ENCODE data around the gene RALGPS1.
A peak's percentile ranks its signal among the peaks of the same experiment; 100 is the strongest.

RALGPS1 gene

DNA sequence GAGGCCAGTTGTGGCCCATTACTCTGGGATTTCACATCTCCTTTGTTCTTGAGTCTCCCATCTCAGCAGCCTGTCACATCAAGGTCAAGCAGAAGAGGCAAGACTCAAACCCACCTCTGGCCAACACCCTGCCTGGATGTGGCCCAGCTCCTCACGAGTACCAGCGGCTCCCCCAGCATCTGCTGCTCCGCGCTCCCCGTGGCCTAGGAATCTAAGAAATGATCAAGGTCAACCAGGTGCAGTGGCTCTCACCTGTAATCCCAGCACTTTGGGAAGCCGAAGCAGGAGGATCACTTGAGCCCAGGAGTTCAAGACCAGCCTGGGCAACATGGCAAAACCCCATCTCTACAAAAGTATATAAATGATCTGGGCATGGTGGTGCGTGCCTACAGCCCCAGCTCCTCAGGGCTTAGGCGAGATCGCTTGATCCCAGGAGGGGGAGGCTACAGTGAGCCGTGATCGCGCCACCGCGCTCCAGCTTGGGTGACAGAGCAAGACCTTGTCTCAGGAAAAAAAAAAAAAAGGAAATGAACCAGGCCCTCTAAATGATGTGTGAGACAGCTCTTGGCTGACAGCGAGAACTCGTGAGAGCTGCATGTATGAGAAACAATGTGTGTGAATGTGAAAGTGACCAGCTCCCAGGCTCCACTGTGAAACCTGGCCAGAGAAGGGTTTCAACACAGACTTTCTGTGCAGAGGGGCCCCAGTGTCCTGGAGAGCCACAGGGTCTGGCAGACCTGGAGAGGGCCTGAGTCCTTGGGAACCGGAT is 269.4 kb downstream of the RALGPS1 start:
- no peaks in the 10 kb centered on the region for H3K36me3 ChIP-seq (ENCODE audit: control insufficient read depth in 2 of 2, insufficient read depth in 1 of 2, low read length in 2 of 2)
- no peaks in the 10 kb centered on the region for H3K9me3 ChIP-seq (ENCODE audit: control insufficient read depth, insufficient read depth, low read depth, low read length)
- peaks cover 2% of the 10 kb centered on the region; the same call in 1 of the 2 replicates for H3K4me1 ChIP-seq (ENCODE audit: control insufficient read depth, insufficient read depth, low read length)
- H3K4me3 ChIP-seq (ENCODE audit: low read depth, low read length), result no peak overlapping the region
- no peak overlapping the region for H3K27ac ChIP-seq (ENCODE audit: extremely low read depth, low read depth, low read length)
- TF ChIP-seq ZNF76 (tag by site-specific recombination; IDR thresholded peaks at IDR 0.05; ENCODE audit: borderline replicate concordance, low read depth) (no peak), ZNF473 (tag by site-specific recombination; IDR thresholded peaks at IDR 0.05) (no peak)
- CTCF ChIA-PET, result interaction anchor here (0.7 kb wide), 1 partner anchor 37 kb away, joined by 3 read pairs; no protein-coding TSS in a partner anchor
- POLR2A ChIA-PET, result interaction anchor here (0.6 kb wide), 2 partner anchors 19 to 219 kb away, joined by 3 to 8 read pairs; no protein-coding TSS in a partner anchor

- Histone ChIP-seq H3K27ac (ENCODE audit: extremely low read depth, low read depth, low read length) (no peak overlapping the region), H3K36me3 (ENCODE audit: control insufficient read depth in 2 of 2, insufficient read depth in 1 of 2, low read length in 2 of 2) (no peaks in the 10 kb centered on the region), H3K9me3 (ENCODE audit: control insufficient read depth, insufficient read depth, low read depth, low read length) (no peaks in the 10 kb centered on the region), H3K4me3 (ENCODE audit: low read depth, low read length) (no peak overlapping the region), H3K4me1 (ENCODE audit: control insufficient read depth, insufficient read depth, low read length) (peaks cover 2% of the 10 kb centered on the region; the same call in 1 of the 2 replicates)
- ChIA-PET CTCF (no interaction called here), POLR2A (interaction anchor here (0.6 kb wide), 2 partner anchors 20 to 218 kb away, joined by 3 to 8 read pairs; no protein-coding TSS in a partner anchor)
- no peak for TF ChIP-seq TSHZ1 (tag by site-specific recombination; IDR thresholded peaks at IDR 0.05; ENCODE audit: borderline replicate concordance)
These were observed 270.1 kb downstream of the RALGPS1 start for GRCh38 chr9:127184641-127185040.

DNA sequence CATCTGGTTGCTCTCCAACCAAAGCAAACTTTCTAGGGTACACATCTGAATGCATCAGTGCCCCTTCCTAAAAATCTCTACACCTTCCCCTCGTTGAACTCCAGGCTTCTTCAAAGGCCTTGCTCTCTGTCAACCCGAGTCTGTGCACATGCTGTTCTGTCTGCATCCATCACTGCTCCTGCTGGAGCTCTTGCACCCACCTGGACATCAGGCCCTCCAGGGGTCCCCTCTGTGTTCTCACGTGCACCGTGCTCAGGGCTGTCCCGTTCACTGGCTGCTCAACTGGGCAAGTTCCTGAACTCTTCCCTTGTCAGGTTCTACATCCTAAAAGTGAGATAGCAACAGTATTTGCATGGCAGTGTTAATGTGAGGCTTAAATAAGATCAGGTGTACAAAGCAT is 270.6 kb downstream of the RALGPS1 start:
- TF ChIP-seq ZNF211 (tag by site-specific recombination; IDR thresholded peaks at IDR 0.05; ENCODE audit: low read depth), result no peak
- CTCF ChIA-PET, result no interaction called here

GRCh38 chr9:127185931-127186781 is 271.6 kb downstream of the RALGPS1 start:
- POLR2A ChIA-PET, result no interaction called here
- no peak overlapping the region for H3K27ac ChIP-seq (ENCODE audit: extremely low read depth, low read depth, low read length)
- CTCF ChIA-PET, result no interaction called here

More for the DNA sequence above, 270.6 kb downstream of the RALGPS1 start:
- peaks cover 2% of the 10 kb centered on the region; the same call in 1 of the 2 replicates for H3K4me1 ChIP-seq (ENCODE audit: control insufficient read depth, insufficient read depth, low read length)
- H3K27ac ChIP-seq (ENCODE audit: extremely low read depth, low read depth, low read length), result no peak overlapping the region
- H3K36me3 ChIP-seq (ENCODE audit: control insufficient read depth in 2 of 2, insufficient read depth in 1 of 2, low read length in 2 of 2), result no peaks in the 10 kb centered on the region
- H3K9me3 ChIP-seq (ENCODE audit: control insufficient read depth, insufficient read depth, low read depth, low read length), result no peaks in the 10 kb centered on the region
- H3K4me3 ChIP-seq (ENCODE audit: low read depth, low read length), result no peak overlapping the region
- POLR2A ChIA-PET, result no interaction called here

DNA sequence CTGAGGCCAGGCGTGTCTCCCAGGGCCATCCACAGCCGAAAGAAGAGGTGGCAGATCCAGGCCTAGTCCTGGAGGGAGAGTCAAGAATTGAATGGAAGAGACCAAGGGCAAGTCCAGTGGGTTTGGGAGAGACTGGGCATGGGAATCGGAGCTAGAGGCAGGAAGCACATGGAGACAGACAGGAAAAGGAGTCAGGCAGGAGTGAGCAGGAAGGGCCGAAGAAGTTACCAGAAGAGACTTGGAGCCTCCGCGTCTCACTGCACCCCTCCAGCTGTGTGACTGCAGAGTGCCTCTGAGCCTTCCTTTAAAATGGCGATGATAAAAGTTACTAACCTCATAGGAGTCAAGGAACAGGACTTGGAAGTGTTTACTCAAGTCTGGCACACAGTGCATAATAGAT is 272.2 kb downstream of the RALGPS1 start:
- Histone ChIP-seq H3K9me3 (ENCODE audit: control insufficient read depth, insufficient read depth, low read depth, low read length) (no peaks in the 10 kb centered on the region), H3K4me3 (ENCODE audit: low read depth, low read length) (no peak overlapping the region), H3K4me1 (ENCODE audit: control insufficient read depth, insufficient read depth, low read length) (peaks cover 2% of the 10 kb centered on the region; the same call in 1 of the 2 replicates), H3K36me3 (ENCODE audit: control insufficient read depth in 2 of 2, insufficient read depth in 1 of 2, low read length in 2 of 2) (no peaks in the 10 kb centered on the region), H3K27ac (ENCODE audit: extremely low read depth, low read depth, low read length) (no peak overlapping the region)
- TF ChIP-seq, protein P1, sequence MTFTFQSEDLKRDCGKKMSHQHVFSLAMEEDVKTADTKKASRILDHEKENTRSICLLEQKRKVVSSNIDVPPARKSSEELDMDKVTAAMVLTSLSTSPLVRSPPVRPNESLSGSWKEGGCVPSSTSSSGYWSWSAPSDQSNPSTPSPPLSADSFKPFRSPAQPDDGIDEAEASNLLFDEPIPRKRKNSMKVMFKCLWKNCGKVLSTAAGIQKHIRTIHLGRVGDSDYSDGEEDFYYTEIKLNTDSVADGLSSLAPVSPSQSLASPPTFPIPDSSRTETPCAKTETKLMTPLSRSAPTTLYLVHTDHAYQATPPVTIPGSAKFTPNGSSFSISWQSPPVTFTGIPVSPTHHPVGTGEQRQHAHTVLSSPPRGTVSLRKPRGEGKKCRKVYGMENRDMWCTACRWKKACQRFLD (tag by site-specific recombination; IDR thresholded peaks at IDR 0.05), result no peak
- TF ChIP-seq RBAK (tag by site-specific recombination; IDR thresholded peaks at IDR 0.05) (no peak), ZNF610 (tag by site-specific recombination; IDR thresholded peaks at IDR 0.05; ENCODE audit: borderline replicate concordance) (no peak), ZNF555 (tag by site-specific recombination; conservative IDR thresholded peaks at IDR 0.05) (no peak), TCF7L2 (IDR thresholded peaks at IDR 0.05; ENCODE audit: borderline replicate concordance, low read depth, low read length) (no peak)
- ChIA-PET CTCF (interaction anchor here (0.6 kb wide), 2 partner anchors 171 to 202 kb away, joined by 4 read pairs; no protein-coding TSS in a partner anchor), POLR2A (no interaction called here)

More at GRCh38 chr9:127185931-127186781, 271.6 kb downstream of the RALGPS1 start:
- Histone ChIP-seq H3K4me3 (ENCODE audit: low read depth, low read length) (no peak overlapping the region), H3K9me3 (ENCODE audit: control insufficient read depth, insufficient read depth, low read depth, low read length) (no peaks in the 10 kb centered on the region), H3K4me1 (ENCODE audit: control insufficient read depth, insufficient read depth, low read length) (peaks cover 2% of the 10 kb centered on the region; the same call in 1 of the 2 replicates), H3K36me3 (ENCODE audit: control insufficient read depth in 2 of 2, insufficient read depth in 1 of 2, low read length in 2 of 2) (no peaks in the 10 kb centered on the region)
- TF ChIP-seq ZNF239 (tag by site-specific recombination; IDR thresholded peaks at IDR 0.05) (no peak), SCRT2 (tag by site-specific recombination; IDR thresholded peaks at IDR 0.05) (peak; percentile 47)
